Caco-2 (cell line): ENCODE measurements around the gene TUBB4B. TPM values are rescaled to one million over a fixed set of nuclear protein-coding genes. Genes with fewer than 3 reads are reported as not detected.
A peak's percentile ranks its signal among the peaks of the same experiment; 100 is the strongest.

ENCODE experiments used
- BruUV-seq: library from RNA; stranded (reverse); fragments of 400-500 nt; replicated peaks from 2 replicates; lab custom pipeline; 2021; lab: Mats Ljungman, UMichigan
- CTCF ChIA-PET: fragments of 300-600 bp; sonication (Branson Sonifier 250); formaldehyde crosslinking; loops from one replicate; lab custom pipeline; 2022; ENCODE audit warnings: antibody characterized with exemption; lab: Charles Lee
- POLR2A ChIA-PET: fragments of 300-600 bp; sonication (Branson Sonifier 250); formaldehyde crosslinking; loops from one replicate; lab custom pipeline; 2022; ENCODE audit warnings: antibody characterized with exemption; lab: Charles Lee
- DNase-seq, 2 experiments: peaks; one replicate each; pipeline versions ENCODE4 v3.0.0 to v3.0.0-alpha.2; 2020 to 2022
- H3K27me3 ChIP-seq: replicated peaks from 2 replicates; pipeline ENCODE4 v1.6.0; 2011; ENCODE audit warnings: low read length; ENCODE audit not compliant: control insufficient read depth, insufficient read depth
- H3K36me3 ChIP-seq: 2 replicates; pipeline ENCODE4 v1.5.1; 2011; ENCODE audit warnings: low read length; ENCODE audit not compliant: control insufficient read depth, insufficient read depth
- H3K4me1 ChIP-seq: fragments of 250-450 bp; sonication (Bioruptor Pico); 2 replicates; pipeline ENCODE4 v1.5.1; 2020; ENCODE audit warnings: mild to moderate bottlenecking
- H3K4me3 ChIP-seq: 2 replicates; pipeline ENCODE4 v1.5.1; 2011; ENCODE audit warnings: low read depth, mild to moderate bottlenecking, control low read depth, low read length
- H3K9me3 ChIP-seq: fragments of 250-450 bp; sonication (Bioruptor Pico); 2 replicates; pipeline ENCODE4 v1.5.1; 2020; ENCODE audit warnings: mild to moderate bottlenecking, moderate library complexity
- H3K27ac Mint-ChIP-seq: one replicate; pipeline ENCODE4 v1.8.0; 2022; ENCODE audit warnings: mixed read lengths; ENCODE audit not compliant: unreplicated experiment
- H3K27me3 Mint-ChIP-seq: one replicate; pipeline ENCODE4 v1.8.0; 2022; ENCODE audit warnings: mixed read lengths; ENCODE audit not compliant: insufficient read depth, unreplicated experiment
- H3K36me3 Mint-ChIP-seq: one replicate; pipeline ENCODE4 v1.8.0; 2022; ENCODE audit warnings: mild to moderate bottlenecking, mixed read lengths; ENCODE audit not compliant: insufficient read depth, unreplicated experiment
- H3K4me1 Mint-ChIP-seq: one replicate; pipeline ENCODE4 v1.8.0; 2022; ENCODE audit warnings: low read depth, mixed read lengths; ENCODE audit not compliant: unreplicated experiment
- H3K4me3 Mint-ChIP-seq: one replicate; pipeline ENCODE4 v1.8.0; 2022; ENCODE audit warnings: mild to moderate bottlenecking, moderate library complexity, mixed read lengths; ENCODE audit not compliant: unreplicated experiment
- H3K9me3 Mint-ChIP-seq: one replicate; pipeline ENCODE4 v1.8.0; 2022; ENCODE audit warnings: mixed read lengths; ENCODE audit not compliant: unreplicated experiment
- CTCF ChIP-seq, 2 experiments: fragments of 200-600 bp in 1 of 2; IDR thresholded peaks; 1 replicate in 1 of 2; 2 replicates in 1 of 2; pipeline versions ENCODE4 v1.5.1 to v1.8.0; 2011 to 2022; ENCODE audit warnings: antibody characterized with exemption in 1 of 2, control low read depth in 1 of 2, inconsistent platforms in 1 of 2, low read depth in 1 of 2, low read length in 1 of 2, mild to moderate bottlenecking in 1 of 2, moderate library complexity in 1 of 2; ENCODE audit not compliant: insufficient read depth in 1 of 2, severe bottlenecking in 1 of 2, unreplicated experiment in 1 of 2
- intact Hi-C: fragments of 100-400 bp; cut with micrococcal nuclease; formaldehyde crosslinking; loops from one replicate; pipeline ENCODE4 v1.10.0; 2022; ENCODE audit not compliant: unreplicated experiment
- total RNA-seq: library from RNA; stranded (reverse); gene quantifications from 2 replicates; pipeline ENCODE4 v1.2.3, GENCODE V29; 2022

TUBB4B gene
- total RNA-seq, 1 experiment from 2014 or later, result 487 TPM

GRCh38 chr9:137236238-137236935, 4.7 kb upstream of the TUBB4B start:
- intact Hi-C loops, result loop anchor here (1.0 to 5.0 kb wide), 2 partner anchors 9 to 34 kb away; partner anchors contain the start of genes RNF224 and TPRN
- peak; percentile 91 to 93 for DNase-seq
- H3K4me1 ChIP-seq, result peaks cover 17% of the 10 kb centered on the region
- no peaks in the 10 kb centered on the region for H3K27me3 ChIP-seq
- POLR2A ChIA-PET, result interaction anchor here (0.5 to 1.1 kb wide), 6 partner anchors 9 to 190 kb away, joined by 3 to 9 read pairs (median 4); partner anchors contain the start of gene RNF224
- H3K9me3 ChIP-seq, result no peaks in the 10 kb centered on the region
- Mint-ChIP-seq H3K36me3 (peaks cover 30% of the 10 kb centered on the region), H3K9me3 (no peaks in the 10 kb centered on the region), H3K27me3 (peaks cover 3% of the 10 kb centered on the region), H3K4me3 (no peak overlapping the region), H3K4me1 (peaks cover 13% of the 10 kb centered on the region), H3K27ac (no peak overlapping the region)
- TF ChIP-seq CTCF (IDR thresholded peaks at IDR 0.05; ENCODE audit: insufficient read depth in 1 of 2, low read depth in 1 of 2, low read length in 1 of 2, severe bottlenecking in 1 of 2, unreplicated experiment in 1 of 2), result peak; percentile 98
- H3K36me3 ChIP-seq, result no peaks in the 10 kb centered on the region
- CTCF ChIA-PET, result interaction anchor here (0.5 to 1.4 kb wide), 44 partner anchors 9 to 436 kb away, joined by 3 to 27 read pairs (median 4); partner anchors contain the start of genes ANAPC2, ENTPD8, LRRC26 and MAN1B1
- no peak overlapping the region for H3K4me3 ChIP-seq
- no TSS peak for BruUV-seq

DNA sequence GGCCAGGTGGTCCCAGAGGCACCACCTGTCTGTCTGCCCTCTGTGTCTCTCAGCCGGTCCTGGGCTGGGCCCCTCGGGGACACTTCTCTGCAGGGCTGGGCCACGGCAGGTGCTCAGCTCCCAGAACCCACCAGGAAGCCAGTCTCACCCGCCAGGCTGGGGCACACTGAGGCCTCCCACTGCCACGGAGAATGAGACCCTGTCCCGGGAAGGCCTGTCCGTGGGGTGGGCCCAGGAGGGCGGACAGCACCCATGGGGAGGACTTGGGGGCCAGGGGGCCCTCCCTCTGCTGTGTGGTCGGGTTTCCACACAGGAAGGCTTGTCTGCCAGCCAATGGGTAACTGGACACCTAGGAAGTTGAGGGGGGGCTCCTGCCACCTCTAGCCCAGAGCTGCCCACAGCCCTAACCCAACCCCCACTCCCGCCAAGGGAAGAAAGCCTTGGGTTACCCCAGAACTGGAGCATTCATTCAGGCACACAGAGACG, 4.1 kb upstream of the TUBB4B start:
- BruUV-seq, result no TSS peak
- POLR2A ChIA-PET, result interaction anchor here (0.5 to 1.1 kb wide), 6 partner anchors 10 to 190 kb away, joined by 3 to 9 read pairs (median 4); partner anchors contain the start of gene RNF224
- no peak for TF ChIP-seq CTCF (IDR thresholded peaks at IDR 0.05; ENCODE audit: insufficient read depth in 1 of 2, low read depth in 1 of 2, low read length in 1 of 2, severe bottlenecking in 1 of 2, unreplicated experiment in 1 of 2)
- Mint-ChIP-seq H3K4me3 (no peak overlapping the region), H3K4me1 (peaks cover 13% of the 10 kb centered on the region), H3K9me3 (no peaks in the 10 kb centered on the region), H3K36me3 (peaks cover 36% of the 10 kb centered on the region), H3K27me3 (peaks cover 3% of the 10 kb centered on the region), H3K27ac (no peak overlapping the region)
- H3K4me1 ChIP-seq, result peaks cover 17% of the 10 kb centered on the region
- no peaks in the 10 kb centered on the region for H3K27me3 ChIP-seq
- CTCF ChIA-PET, result interaction anchor here (0.5 to 1.5 kb wide), 43 partner anchors 10 to 437 kb away, joined by 3 to 27 read pairs (median 4); partner anchors contain the start of genes ANAPC2, ENTPD8, LRRC26 and MAN1B1
- no peak for DNase-seq
- H3K36me3 ChIP-seq, result no peaks in the 10 kb centered on the region
- intact Hi-C loops, result loop anchor here (1.0 to 5.0 kb wide), 2 partner anchors 10 to 35 kb away; partner anchors contain the start of genes RNF224 and TPRN
- H3K4me3 ChIP-seq, result no peak overlapping the region
- no peaks in the 10 kb centered on the region for H3K9me3 ChIP-seq
